Activated CD8-positive, alpha-beta memory T cell treated with anti-CD3 and anti-CD28 coated beads for 48 hours (primary cell): ENCODE data around the gene COL17A1.

Experiments used
- DNase-seq, 3 experiments: peaks; one replicate each; pipeline ENCODE4 v3.0.0-alpha.2; 2020; ENCODE audit warnings: low read depth in 2 of 3, low spot score in 2 of 3

COL17A1 gene

DNA sequence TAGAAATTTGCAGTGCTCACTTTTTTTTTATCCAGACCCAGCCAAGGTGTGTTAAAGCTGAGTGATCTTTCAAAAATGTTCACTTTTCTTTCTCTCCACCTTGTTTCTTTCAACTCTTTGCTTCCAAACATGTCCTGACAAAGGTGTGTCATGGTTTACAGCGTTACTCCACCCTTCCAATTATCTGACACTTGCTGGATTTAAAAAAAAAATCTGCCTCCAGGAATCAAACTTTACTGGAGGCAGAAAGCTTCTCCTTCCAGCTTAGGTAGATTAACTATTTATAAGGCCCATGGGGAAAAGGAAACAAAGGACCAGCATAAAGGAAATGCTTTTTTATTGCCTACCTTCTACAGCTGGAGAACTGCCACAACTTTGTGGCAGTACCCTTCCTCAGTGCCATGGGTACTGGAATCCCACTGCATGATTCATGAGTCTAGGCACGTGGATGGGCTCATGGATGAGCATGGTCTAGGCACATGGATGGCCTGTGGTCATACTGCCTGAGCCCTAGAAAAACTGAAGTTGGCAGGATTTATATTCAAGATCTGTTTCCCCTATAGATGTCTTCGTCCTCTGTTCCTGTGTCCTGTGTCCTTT lies at the start of gene COL17A1:
Gene COL17A1, minus strand, starts transcription at position 80 of the 600 bp plus-strand sequence. CDS start 5,207 bp downstream, outside the sequence.
- no peak for DNase-seq

GRCh38 chr10:104130041-104130440 lies 44.4 kb upstream of the COL17A1 start:
- no peak for DNase-seq

DNA sequence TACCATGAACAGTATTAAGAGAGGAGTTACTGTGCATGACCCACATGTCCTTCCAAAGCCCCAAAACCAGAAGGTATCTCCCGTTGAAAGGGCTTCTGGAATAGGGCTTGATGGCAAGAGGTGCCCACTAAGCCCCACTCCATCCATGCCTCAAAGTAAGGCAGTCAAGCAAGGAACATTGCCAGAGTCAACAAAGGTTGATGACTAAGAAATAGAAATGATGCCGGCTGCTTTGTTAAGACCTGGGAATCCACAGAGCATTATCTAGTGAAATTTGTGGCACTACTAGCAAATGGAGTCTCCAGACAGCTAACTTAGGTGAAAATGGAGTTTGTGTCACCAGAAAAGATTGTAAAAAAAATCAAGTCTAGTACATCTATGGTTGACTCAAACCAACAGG lies 42.5 kb upstream of the COL17A1 start:
- DNase-seq = no peak

DNA sequence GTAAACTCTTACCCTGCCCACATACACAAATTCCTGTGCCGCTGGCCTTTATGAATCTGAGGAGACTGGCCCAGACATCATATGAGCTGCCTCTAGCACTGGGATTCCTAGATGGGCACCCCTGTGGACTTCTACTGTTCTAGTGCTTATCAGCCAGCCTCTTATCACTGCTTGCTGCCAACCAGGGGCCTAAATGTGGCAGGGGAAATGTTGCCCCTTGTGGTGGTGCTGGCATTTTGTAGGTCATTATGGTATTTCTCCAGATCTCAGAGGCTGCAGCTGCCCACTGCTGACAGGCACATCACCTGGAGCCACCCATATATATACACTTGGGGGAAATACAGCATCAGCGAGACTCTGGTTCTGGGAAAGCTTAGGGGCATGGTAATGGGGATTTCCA lies 41.7 kb upstream of the COL17A1 start:
- DNase-seq = no peak

GRCh38 chr10:104123397-104123796 lies 37.7 kb upstream of the COL17A1 start:
- no peak for DNase-seq

DNA sequence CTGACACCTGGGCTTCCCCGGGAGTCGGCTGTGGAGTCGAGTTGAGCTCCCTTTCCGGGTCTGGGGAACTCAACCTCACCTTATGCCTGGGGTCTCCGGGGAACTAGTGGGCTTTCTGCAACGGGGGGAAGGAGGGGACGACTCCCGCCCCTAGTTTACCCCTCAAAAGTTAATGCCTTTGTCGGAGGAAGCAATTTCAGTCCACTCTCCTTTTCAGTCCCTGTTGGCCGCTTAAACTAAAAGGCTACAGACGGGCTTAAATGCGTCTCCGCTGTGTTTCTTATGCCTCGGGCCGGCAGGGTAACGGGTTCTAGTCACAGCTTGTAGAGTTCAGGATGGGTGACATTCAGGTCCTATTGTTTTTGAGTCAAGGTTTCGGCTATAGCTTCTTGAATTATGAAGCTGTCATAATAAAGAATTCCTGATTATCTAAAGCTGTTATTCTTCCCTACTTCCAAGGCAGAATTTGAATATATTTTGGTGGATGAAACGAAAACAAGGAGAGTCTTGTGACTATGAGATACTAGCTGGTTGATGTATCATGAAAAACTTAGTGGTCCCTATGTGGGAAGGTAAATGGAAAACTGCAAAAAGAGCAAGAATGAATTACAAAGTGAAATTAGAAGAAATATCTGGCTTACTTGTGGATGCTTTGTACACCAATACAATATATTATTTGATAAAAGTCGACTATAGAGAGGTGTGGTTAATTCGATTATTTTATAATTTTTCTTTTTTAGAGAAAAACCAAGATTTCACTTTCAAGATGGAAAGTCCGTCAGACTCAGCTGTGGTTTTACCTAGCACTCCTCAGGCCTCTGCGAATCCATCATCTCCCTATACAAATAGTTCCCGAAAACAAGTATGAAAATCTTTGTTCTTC lies 36.8 kb upstream of the COL17A1 start:
- DNase-seq = no peak

DNA sequence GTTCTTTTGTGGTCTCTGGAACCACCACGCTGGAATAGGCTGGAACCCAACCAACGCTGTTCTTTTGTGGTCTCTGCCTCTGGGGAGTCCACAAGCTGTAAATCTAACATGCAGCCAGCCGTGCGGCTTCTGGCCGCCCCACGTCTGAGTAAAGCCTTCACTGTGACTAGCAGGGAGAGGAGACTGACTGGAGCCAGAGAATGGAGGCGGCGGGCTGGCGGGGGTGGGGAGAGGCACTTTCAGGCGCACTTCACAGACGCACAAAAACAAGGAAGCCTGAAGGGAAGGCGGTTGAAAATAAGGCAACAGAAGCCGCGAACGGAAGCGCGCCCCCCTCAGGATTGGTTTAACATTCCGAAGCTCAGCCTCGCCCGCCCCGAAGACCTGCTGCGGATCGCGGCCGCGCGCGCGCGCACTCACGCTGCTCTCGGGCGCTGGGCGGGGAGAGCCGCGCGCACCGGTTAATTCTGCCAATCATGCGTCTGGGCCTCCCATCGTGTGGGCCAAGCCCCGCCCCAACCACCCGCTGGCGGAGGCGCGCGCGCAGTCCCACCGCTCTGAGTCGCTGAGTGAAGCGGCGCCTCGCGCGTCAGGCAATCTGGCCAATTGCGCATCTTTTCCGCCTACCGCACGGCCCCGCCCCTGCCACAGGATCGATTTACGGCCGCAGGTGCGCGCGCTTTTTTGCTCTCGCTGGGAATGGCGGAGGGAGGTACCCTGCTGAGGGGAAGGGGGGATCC lies 36.0 kb upstream of the COL17A1 start, which contains the start of gene SFR1:
Gene SFR1, plus strand, starts transcription at position 687 of the 740 bp plus-strand sequence. Its CDS starts 13 bp downstream, at position 700.
- peak; percentile 86 to 99 (median 96) for DNase-seq

DNA sequence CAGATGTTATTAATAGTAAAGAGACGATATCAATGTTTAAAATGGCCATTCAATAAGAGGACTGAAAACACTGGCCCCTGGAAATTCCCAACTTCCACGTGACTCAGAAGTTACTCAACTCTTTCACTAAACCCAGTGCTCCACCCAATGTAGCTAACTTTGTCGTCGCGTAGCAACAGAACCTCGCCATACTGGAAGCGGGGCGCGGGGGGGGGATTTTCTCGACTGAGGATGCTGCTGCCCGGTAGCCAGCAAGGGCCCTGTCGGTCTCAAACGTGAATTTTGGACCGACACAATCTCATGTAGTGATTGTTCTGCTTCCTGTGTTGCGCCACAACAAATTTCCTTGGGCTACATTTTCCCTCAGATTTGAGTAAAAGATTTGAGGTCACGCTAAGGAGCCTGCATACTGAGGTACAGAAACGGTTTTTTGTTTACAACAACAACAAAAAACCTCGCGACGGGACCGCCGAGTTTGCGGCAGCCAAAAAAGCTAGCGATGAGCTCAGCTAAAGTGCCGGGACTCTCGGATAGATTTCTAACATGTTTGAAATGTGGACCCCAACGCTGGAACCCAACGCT lies 35.3 kb upstream of the COL17A1 start:
- peak; percentile 30 to 59 (median 33) for DNase-seq

DNA sequence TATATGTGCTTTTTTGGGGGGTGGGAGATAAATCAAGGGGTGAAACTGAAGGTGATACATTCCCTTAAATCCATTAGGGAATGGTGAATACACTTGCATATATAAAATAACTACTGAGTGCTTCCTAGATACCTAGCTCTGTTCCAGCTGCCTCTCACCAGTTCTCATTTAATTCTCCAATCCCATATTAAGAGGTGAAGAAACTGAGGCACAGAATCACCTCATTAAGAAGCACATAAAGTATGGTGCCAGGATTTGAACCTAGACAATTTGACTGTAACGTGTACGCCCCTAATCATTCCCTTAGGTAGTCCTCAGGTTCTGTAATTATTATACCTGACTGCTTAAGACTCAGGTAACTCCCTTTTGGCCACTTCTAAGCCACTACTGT lies 34.8 kb upstream of the COL17A1 start:
- no peak for DNase-seq

DNA sequence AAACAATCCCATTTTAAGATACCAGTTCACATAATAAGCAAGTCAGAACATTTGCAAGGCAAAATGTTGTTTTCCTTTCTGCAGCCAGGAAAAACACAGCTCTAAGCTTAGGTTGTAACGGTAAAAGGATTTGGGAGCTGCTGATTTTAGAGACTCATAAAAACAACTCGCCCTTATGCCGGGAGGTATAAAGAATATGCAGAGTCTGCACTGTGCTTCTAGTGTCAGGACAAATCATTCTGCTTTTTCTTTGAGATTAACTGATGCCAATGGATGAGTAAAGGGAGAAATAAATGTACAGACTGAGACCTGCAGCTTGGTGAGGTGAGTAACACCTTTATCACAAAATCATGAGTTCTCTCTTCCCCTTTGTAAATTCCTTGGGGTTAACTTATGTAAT lies 34.3 kb upstream of the COL17A1 start:
- DNase-seq = no peak

DNA sequence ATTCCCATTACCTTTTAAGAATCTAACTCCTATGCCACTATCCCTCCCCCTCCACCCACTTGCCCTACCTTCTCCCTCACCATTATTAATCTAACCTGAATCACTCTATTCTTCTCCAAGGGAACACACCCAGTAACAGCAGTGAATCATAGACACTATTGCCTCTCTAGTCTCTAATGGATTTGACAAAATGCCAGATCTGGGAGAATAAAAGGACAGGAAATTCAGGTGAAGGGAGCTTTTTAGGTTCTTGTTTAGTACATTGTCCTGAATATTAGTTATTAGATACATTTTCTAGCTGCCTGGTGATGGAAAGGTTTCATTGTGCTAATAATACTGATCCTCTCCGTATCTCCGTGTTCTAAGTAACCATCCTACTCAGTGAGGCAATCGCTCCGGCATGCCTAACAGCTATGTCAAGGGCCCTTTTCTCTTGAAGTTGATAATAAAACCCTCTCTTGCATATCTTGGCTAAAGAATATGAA lies 32.2 kb upstream of the COL17A1 start:
- DNase-seq = no peak

- no peak for DNase-seq
These were observed 27.8 kb upstream of the COL17A1 start for GRCh38 chr10:104113376-104113956.

DNA sequence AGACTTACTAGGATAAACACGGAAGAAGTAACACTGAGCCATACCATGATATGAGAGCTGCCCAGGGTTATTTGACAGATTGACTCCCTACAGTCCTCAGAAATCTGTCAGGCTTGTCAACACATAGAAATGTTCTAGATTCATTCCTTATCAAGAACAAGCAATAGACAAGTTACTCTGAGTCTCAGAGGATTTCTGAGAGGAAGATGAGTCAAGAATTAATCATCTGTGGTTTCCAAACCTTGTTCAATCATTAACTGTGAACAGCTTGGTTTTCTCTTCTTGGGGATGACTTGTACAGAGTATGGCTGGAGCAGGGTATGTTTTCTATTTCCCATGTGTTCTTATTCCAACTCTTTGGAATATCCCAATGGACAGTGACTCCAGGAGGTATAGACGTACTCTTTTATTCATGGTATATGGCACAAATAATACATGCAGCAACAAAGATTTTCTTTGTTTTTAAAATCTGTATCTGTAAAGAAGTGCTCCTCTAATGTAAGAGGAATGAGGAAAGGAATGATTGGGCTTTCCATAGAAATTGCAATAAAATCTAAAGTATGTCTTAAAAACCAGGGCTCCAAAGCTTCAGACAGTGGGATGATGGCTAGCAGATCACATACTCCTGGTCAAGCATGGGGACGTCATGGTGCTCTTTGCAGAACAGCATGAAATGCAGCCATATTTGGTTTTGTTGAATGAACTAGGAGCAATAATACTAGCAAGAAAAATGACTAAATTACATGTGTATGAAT lies 24.4 kb upstream of the COL17A1 start:
- DNase-seq = no peak

- no peak for DNase-seq
These were observed 19.2 kb upstream of the COL17A1 start for GRCh38 chr10:104104926-104105325.

- DNase-seq = no peak
These were observed 18.7 kb upstream of the COL17A1 start for GRCh38 chr10:104104418-104104817.

DNA sequence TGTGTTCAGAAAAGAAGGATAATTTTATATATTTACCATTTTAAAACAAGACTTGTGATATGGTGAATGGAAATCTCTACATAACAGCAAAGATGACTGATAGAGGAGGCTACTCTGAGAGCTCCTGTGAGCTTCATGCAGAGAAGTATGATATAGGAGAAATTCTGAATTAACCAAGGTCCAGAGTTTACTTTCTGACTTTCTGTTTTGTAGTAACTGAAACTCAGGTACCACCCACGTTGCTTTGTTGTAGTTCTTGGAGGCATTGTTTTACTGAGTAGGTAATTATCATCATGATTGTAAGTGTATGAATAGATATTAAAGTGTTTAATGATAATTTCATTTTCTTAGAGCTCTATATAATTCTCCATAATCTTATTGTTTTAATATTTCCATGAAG lies 18.3 kb upstream of the COL17A1 start:
- DNase-seq = no peak

- no peak for DNase-seq
These were observed 16.2 kb upstream of the COL17A1 start for GRCh38 chr10:104101902-104102301.

GRCh38 chr10:104100795-104101194 lies 15.1 kb upstream of the COL17A1 start:
- no peak for DNase-seq

DNA sequence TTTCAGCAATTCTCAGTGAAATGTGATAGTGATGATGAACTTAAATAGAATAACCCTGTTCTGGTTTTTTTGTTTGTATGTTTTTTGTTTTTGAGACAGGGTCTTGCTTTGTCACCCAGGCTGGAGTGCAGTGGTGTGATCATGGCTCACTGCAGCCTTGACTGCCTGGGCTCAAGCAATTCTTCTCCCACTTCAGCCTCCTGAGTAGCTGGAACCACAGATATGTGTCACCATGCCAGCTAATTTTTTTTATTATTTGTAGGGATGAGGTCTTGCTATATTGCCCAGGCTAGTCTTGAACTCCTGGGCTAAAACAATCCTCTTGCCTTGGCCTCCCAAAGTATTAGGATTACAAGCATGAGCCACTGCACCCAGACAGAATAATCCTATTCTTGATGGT lies 14.3 kb upstream of the COL17A1 start:
- no peak for DNase-seq

GRCh38 chr10:104099269-104099668 lies 13.6 kb upstream of the COL17A1 start:
- DNase-seq = no peak
